ENCODE results near the gene SETD7.

DNA sequence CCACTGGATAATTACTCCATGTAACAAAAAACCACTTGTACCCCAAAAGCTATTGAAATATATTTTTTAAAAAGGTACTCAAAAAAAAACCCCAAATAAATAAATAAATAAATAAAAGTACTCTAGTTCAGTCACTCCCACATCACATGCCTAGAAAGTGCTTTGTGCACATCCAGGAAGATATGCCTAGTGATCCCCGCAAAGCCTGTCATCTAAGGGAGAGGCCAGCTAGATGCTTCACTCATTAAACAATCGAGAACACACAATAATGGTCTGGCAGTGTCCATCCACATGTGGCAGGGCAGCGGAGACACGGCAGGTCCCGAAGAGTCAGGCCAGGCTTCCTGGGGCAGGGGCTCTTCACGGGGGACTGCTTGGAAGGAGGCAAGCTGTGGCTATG is 54.5 kb downstream of the SETD7 start:
- no peak for TF ChIP-seq EZH2 (IDR thresholded peaks at IDR 0.05; ENCODE audit: borderline replicate concordance, low read depth, low read length, severe bottlenecking)
- TF ChIP-seq, protein P1, sequence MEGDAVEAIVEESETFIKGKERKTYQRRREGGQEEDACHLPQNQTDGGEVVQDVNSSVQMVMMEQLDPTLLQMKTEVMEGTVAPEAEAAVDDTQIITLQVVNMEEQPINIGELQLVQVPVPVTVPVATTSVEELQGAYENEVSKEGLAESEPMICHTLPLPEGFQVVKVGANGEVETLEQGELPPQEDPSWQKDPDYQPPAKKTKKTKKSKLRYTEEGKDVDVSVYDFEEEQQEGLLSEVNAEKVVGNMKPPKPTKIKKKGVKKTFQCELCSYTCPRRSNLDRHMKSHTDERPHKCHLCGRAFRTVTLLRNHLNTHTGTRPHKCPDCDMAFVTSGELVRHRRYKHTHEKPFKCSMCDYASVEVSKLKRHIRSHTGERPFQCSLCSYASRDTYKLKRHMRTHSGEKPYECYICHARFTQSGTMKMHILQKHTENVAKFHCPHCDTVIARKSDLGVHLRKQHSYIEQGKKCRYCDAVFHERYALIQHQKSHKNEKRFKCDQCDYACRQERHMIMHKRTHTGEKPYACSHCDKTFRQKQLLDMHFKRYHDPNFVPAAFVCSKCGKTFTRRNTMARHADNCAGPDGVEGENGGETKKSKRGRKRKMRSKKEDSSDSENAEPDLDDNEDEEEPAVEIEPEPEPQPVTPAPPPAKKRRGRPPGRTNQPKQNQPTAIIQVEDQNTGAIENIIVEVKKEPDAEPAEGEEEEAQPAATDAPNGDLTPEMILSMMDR (IDR thresholded peaks at IDR 0.05; ENCODE audit: extremely low read depth in 1 of 2, insufficient read depth in 1 of 2, low read depth in 1 of 2, low read length in 2 of 2), result no peak
- no peak for TF ChIP-seq POLR2A (IDR thresholded peaks at IDR 0.05; ENCODE audit: low read depth, low read length)
- no peak for TF ChIP-seq MYC (IDR thresholded peaks at IDR 0.05; ENCODE audit: low read depth, low read length)

Data from endothelial cell of umbilical vein (primary cell).